ENCODE results near the gene PI4K2A. TPM values are rescaled to one million over a fixed set of nuclear protein-coding genes. Genes with fewer than 3 reads are reported as not detected.
A peak's percentile ranks its signal among the peaks of the same experiment; 100 is the strongest.

The PI4K2A gene
- total and polyA plus RNA-seq, 2 donors (not counting 3 experiments of a cell fraction or from before 2014, with no cell fraction given), result 20.4 to 24.6 TPM

GRCh38 chr10:97593421-97593820, 47.0 kb upstream of the PI4K2A start:
- dilution Hi-C loops (cut with MboI; ENCODE audit: extremely low pct_ligation_motif_present, low sequenced_read_pairs), result no loop called here
- no peak overlapping the region for H2AFZ ChIP-seq (ENCODE audit: low read depth, low read length)
- peaks cover 25% of the 10 kb centered on the region for H3K4me1 ChIP-seq (ENCODE audit: control insufficient read depth, extremely low read depth, insufficient read depth, low read length)
- H3K4me2 ChIP-seq (ENCODE audit: insufficient read depth, low read length), result no peak overlapping the region
- no peaks in the 10 kb centered on the region for H3K27me3 ChIP-seq (ENCODE audit: control insufficient read depth in 2 of 2, insufficient read depth in 2 of 2, low read length in 2 of 2)
- ChIA-PET POLR2A (no interaction called here), CTCF (interaction anchor here (3.1 kb wide), 1 partner anchor 18 kb away, joined by 16 read pairs; no protein-coding TSS in a partner anchor)
- FAIRE-seq (no peak), DNase-seq (ENCODE audit: low read depth, low spot score) (no peak)
- no peak overlapping the region for H3K27ac ChIP-seq (ENCODE audit: insufficient read depth, low read depth, low read length)
- BruUV-seq (replicated peaks), result no TSS peak
- intact Hi-C loops (cut with micrococcal nuclease), result no loop called here
- H3K4me3 ChIP-seq (replicated peaks in 1 of 3; ENCODE audit: insufficient read depth in 1 of 3, low read depth in 1 of 3, low read length in 3 of 3), result no peak overlapping the region
- no peaks in the 10 kb centered on the region for H3K36me3 ChIP-seq (ENCODE audit: control insufficient read depth in 2 of 2, extremely low read depth in 1 of 2, insufficient read depth in 2 of 2, low read length in 2 of 2)
- H3K9me3 ChIP-seq (replicated peaks; ENCODE audit: control insufficient read depth, insufficient read depth, low read length), result no peaks in the 10 kb centered on the region
- H4K20me1 ChIP-seq (replicated peaks; ENCODE audit: control insufficient read depth, extremely low read depth, insufficient read depth, low read length), result no peaks in the 10 kb centered on the region
- no peak overlapping the region for H3K9ac ChIP-seq (replicated peaks; ENCODE audit: extremely low read depth, insufficient read depth, low read length)
- no peak for TF ChIP-seq POLR2AphosphoS5 (IDR thresholded peaks at IDR 0.05; ENCODE audit: insufficient read depth, low read depth, low read length)
- TF ChIP-seq MYC (IDR thresholded peaks at IDR 0.05; ENCODE audit: low read depth, low read length), result no peak
- TF ChIP-seq GATA2 (IDR thresholded peaks at IDR 0.05; ENCODE audit: insufficient read depth, insufficient read length, low read depth, low read length), result no peak
- no peak for TF ChIP-seq JUN (IDR thresholded peaks at IDR 0.05; ENCODE audit: borderline replicate concordance, insufficient read depth, insufficient read length, low read depth)
- H3K79me2 ChIP-seq (ENCODE audit: control insufficient read depth, insufficient read depth, low read length), result no peaks in the 10 kb centered on the region
- H3K9me1 ChIP-seq (replicated peaks; ENCODE audit: control insufficient read depth, extremely low read depth, insufficient read depth, low read length), result no peaks in the 10 kb centered on the region

GRCh38 chr10:97596101-97597082, 44.1 kb upstream of the PI4K2A start:
- H3K9me1 ChIP-seq (replicated peaks; ENCODE audit: control insufficient read depth, extremely low read depth, insufficient read depth, low read length), result no peaks in the 10 kb centered on the region
- H4K20me1 ChIP-seq (replicated peaks; ENCODE audit: control insufficient read depth, extremely low read depth, insufficient read depth, low read length), result no peaks in the 10 kb centered on the region
- H3K4me1 ChIP-seq (ENCODE audit: control insufficient read depth, extremely low read depth, insufficient read depth, low read length), result peaks cover 25% of the 10 kb centered on the region
- intact Hi-C loops (cut with micrococcal nuclease), result loop anchor here (1.0 to 5.0 kb wide), 4 partner anchors 12 to 189 kb away; partner anchors contain the start of gene HOGA1
- BruUV-seq (replicated peaks), result TSS peak; percentile 82
- peak; percentile 98 for DNase-seq (ENCODE audit: low read depth, low spot score)
- POLR2A ChIA-PET, result interaction anchor here (0.6 to 1.5 kb wide), 3 partner anchors 16 to 197 kb away, joined by 3 to 4 read pairs (median 3); no protein-coding TSS in a partner anchor
- no peaks in the 10 kb centered on the region for H3K9me3 ChIP-seq (replicated peaks; ENCODE audit: control insufficient read depth, insufficient read depth, low read length)
- H3K79me2 ChIP-seq (ENCODE audit: control insufficient read depth, insufficient read depth, low read length), result no peaks in the 10 kb centered on the region
- no peak overlapping the region for H3K4me3 ChIP-seq (replicated peaks in 1 of 3; ENCODE audit: insufficient read depth in 1 of 3, low read depth in 1 of 3, low read length in 3 of 3)
- H3K27me3 ChIP-seq (ENCODE audit: control insufficient read depth in 2 of 2, insufficient read depth in 2 of 2, low read length in 2 of 2), result no peaks in the 10 kb centered on the region
- dilution Hi-C loops (cut with MboI; ENCODE audit: extremely low pct_ligation_motif_present, low sequenced_read_pairs), result no loop called here
- peak overlapping the region; percentile 41 for H3K9ac ChIP-seq (replicated peaks; ENCODE audit: extremely low read depth, insufficient read depth, low read length)
- CTCF ChIA-PET, result interaction anchor here (0.5 to 2.2 kb wide), 19 partner anchors 9 to 115 kb away, joined by 3 to 32 read pairs (median 5); partner anchors contain the start of genes ANKRD2, HOGA1 and PI4K2A
- H3K4me2 ChIP-seq (ENCODE audit: insufficient read depth, low read length), result peak overlapping the region; percentile 42
- peak overlapping the region; percentile 82 for H3K27ac ChIP-seq (ENCODE audit: insufficient read depth, low read depth, low read length)
- peak; percentile 66 for TF ChIP-seq POLR2A (IDR thresholded peaks at IDR 0.05; ENCODE audit: low read depth, low read length)
- TF ChIP-seq EZH2 (IDR thresholded peaks at IDR 0.05; ENCODE audit: borderline replicate concordance, low read depth, low read length, severe bottlenecking), result no peak
- TF ChIP-seq CTCF (IDR thresholded peaks at IDR 0.05; ENCODE audit: extremely low read depth in 1 of 2, insufficient read depth in 1 of 2, low read depth in 1 of 2, low read length in 2 of 2), result no peak
- TF ChIP-seq MYC (IDR thresholded peaks at IDR 0.05; ENCODE audit: low read depth, low read length), result no peak
- peak; percentile 91 for TF ChIP-seq JUN (IDR thresholded peaks at IDR 0.05; ENCODE audit: borderline replicate concordance, insufficient read depth, insufficient read length, low read depth)
- peak; percentile 86 for TF ChIP-seq POLR2AphosphoS5 (IDR thresholded peaks at IDR 0.05; ENCODE audit: insufficient read depth, low read depth, low read length)
- TF ChIP-seq GATA2 (IDR thresholded peaks at IDR 0.05; ENCODE audit: insufficient read depth, insufficient read length, low read depth, low read length), result peak; percentile 67
- no peak for TF ChIP-seq MAX (IDR thresholded peaks at IDR 0.05; ENCODE audit: insufficient read depth, insufficient read length)
- TF ChIP-seq FOS (IDR thresholded peaks at IDR 0.05; ENCODE audit: borderline replicate concordance, insufficient read depth, low read length), result peak; percentile 96
- H2AFZ ChIP-seq (ENCODE audit: low read depth, low read length), result peak overlapping the region; percentile 14
- FAIRE-seq, result peak; percentile 95
- no peaks in the 10 kb centered on the region for H3K36me3 ChIP-seq (ENCODE audit: control insufficient read depth in 2 of 2, extremely low read depth in 1 of 2, insufficient read depth in 2 of 2, low read length in 2 of 2)

Data from endothelial cell of umbilical vein (primary cell).